Endothelial cell (in vitro differentiated cells): ENCODE measurements around the gene SSNA1. TPM values are rescaled to one million over a fixed set of nuclear protein-coding genes. Genes with fewer than 3 reads are reported as not detected.

ENCODE experiments used
- DNase-seq: peaks from one replicate; pipeline ENCODE4 v3.0.0; 2021; ENCODE audit warnings: low spot score
- H3K27ac Mint-ChIP-seq: one replicate; pipeline ENCODE4 v1.8.0; 2021; ENCODE audit warnings: mixed read lengths, inconsistent platforms; ENCODE audit not compliant: unreplicated experiment
- H3K27me3 Mint-ChIP-seq: one replicate; pipeline ENCODE4 v1.8.0; 2021; ENCODE audit warnings: mild to moderate bottlenecking, moderate library complexity, mixed read lengths, inconsistent platforms; ENCODE audit not compliant: unreplicated experiment
- H3K36me3 Mint-ChIP-seq: one replicate; pipeline ENCODE4 v1.8.0; 2021; ENCODE audit warnings: mild to moderate bottlenecking, low read depth, mixed read lengths, inconsistent platforms; ENCODE audit not compliant: unreplicated experiment
- H3K4me1 Mint-ChIP-seq: one replicate; pipeline ENCODE4 v1.8.0; 2021; ENCODE audit warnings: mild to moderate bottlenecking, mixed read lengths, inconsistent platforms; ENCODE audit not compliant: unreplicated experiment
- H3K4me3 Mint-ChIP-seq: one replicate; pipeline ENCODE4 v1.8.0; 2021; ENCODE audit warnings: mild to moderate bottlenecking, mixed read lengths, inconsistent platforms; ENCODE audit not compliant: unreplicated experiment
- H3K9me3 Mint-ChIP-seq: one replicate; pipeline ENCODE4 v1.8.0; 2021; ENCODE audit warnings: mixed read lengths, inconsistent platforms; ENCODE audit not compliant: unreplicated experiment
- CTCF ChIP-seq: fragments of 200-600 bp; sonication (generic); IDR thresholded peaks from one replicate; pipeline ENCODE4 v1.5.0; 2021; ENCODE audit warnings: antibody characterized with exemption; ENCODE audit not compliant: unreplicated experiment
- total RNA-seq: library from RNA; stranded (reverse); fragmentation: NEBNext Ultra II Directional; extraction: Animal tissue kit (Norgen Biotek cat#: 25700); gene quantifications from one replicate; pipeline ENCODE4 v1.2.1, GENCODE V29; 2021; ENCODE audit not compliant: unreplicated experiment

SSNA1 gene
- total RNA-seq, 1 donor from 2014 or later: 53.8 TPM

- H3K9me3 Mint-ChIP-seq: no peaks in the 10 kb centered on the region
- H3K4me3 Mint-ChIP-seq: no peak overlapping the region
- no peak overlapping the region for H3K27ac Mint-ChIP-seq
- H3K36me3 Mint-ChIP-seq: no peaks in the 10 kb centered on the region
- peaks cover 15% of the 10 kb centered on the region for H3K27me3 Mint-ChIP-seq
- no peak for TF ChIP-seq CTCF
- H3K4me1 Mint-ChIP-seq: peaks cover 2% of the 10 kb centered on the region
- DNase-seq: peak; percentile 53
These were observed 31.7 kb upstream of the SSNA1 start for GRCh38 chr9:137156567-137157375.

GRCh38 chr9:137157618-137158415 is 30.7 kb upstream of the SSNA1 start:
- no peaks in the 10 kb centered on the region for H3K9me3 Mint-ChIP-seq
- H3K27ac Mint-ChIP-seq: no peak overlapping the region
- no peak for DNase-seq
- H3K27me3 Mint-ChIP-seq: peaks cover 18% of the 10 kb centered on the region
- no peak overlapping the region for H3K4me3 Mint-ChIP-seq
- H3K36me3 Mint-ChIP-seq: no peaks in the 10 kb centered on the region
- peaks cover 2% of the 10 kb centered on the region for H3K4me1 Mint-ChIP-seq
- TF ChIP-seq CTCF: no peak

DNA sequence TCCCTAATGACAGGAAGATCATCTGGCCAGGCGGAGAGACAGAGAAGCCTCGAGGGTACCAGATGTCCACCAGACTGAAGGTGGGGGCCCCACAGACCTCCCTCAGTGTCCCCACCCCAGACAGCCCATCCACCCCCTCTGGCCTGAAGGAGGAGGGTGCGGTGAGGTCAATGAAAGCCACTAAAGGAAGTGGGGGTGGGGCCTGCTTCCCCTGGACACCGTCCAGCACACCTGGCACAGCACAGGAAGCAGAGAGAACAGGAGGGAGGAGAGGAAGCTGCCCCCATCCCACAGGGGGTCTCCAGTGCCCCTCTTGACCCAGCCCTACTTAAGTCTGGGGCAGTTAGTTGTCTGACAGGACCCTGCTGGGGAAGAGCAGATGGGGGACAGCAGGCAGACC is 29.9 kb upstream of the SSNA1 start:
- TF ChIP-seq CTCF: no peak
- no peak for DNase-seq
- no peaks in the 10 kb centered on the region for H3K36me3 Mint-ChIP-seq
- H3K9me3 Mint-ChIP-seq: no peaks in the 10 kb centered on the region
- peaks cover 2% of the 10 kb centered on the region for H3K4me1 Mint-ChIP-seq
- no peak overlapping the region for H3K27ac Mint-ChIP-seq
- H3K4me3 Mint-ChIP-seq: no peak overlapping the region
- peaks cover 18% of the 10 kb centered on the region for H3K27me3 Mint-ChIP-seq

DNA sequence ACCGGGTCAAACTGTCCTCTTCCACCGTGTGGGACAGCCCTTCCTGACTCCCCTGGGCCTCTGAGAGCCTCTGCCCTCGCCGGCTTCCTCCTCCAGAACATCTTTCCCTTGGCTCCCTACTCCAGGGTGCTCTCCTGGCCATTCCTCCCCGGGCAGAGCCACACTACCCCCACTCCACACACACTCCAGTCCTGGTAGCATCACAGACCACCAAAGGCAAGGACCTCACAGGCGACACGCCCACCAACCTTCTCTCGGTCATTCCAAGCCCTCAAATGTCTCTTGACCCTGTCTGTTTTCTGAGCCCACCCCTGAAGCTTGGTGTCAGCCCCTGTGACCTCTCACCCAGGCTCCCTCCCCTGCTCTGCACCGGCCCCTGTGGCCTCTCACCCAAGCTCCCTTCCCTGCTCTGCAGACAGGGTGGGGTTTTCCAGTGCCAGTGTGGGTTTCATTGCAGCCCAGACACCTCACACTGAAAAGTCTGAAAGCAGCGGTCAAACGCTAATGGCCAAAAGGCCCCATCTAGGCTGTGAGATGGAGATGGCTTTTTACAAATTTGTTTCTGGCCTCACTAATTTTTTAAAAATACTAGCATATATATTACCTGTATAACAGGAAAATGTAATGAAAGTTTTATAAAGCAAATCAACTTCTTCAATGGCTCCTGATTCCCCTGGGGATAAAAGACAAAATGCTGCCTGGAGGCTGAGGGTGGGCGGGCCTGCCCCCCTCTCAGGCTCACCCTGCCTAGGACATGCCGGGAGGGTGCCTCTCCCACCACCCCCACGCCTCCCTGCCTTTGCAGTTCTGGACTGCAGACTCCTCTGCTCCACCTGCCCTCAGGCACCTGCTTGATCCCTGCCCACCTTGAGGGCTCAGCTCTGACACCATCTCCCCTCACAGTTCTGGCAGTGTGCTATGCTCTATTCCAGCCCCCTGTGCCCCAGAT is 29.1 kb upstream of the SSNA1 start:
- Mint-ChIP-seq H3K4me1 (peaks cover 2% of the 10 kb centered on the region), H3K4me3 (no peak overlapping the region), H3K27ac (no peak overlapping the region), H3K9me3 (no peaks in the 10 kb centered on the region), H3K27me3 (peaks cover 22% of the 10 kb centered on the region), H3K36me3 (no peaks in the 10 kb centered on the region)
- DNase-seq: no peak
- no peak for TF ChIP-seq CTCF
